WERI-Rb-1 (cell line): ENCODE measurements around the gene ATP23.

Source experiments
- DNase-seq: peaks from one replicate; pipeline ENCODE4 v3.0.0-alpha.2; 2020
- H3K27ac ChIP-seq: fragments of 250-450 bp; sonication (Bioruptor Pico); 2 replicates; pipeline ENCODE4 v1.5.1; 2020; ENCODE audit warnings: mild to moderate bottlenecking, moderate library complexity
- H3K27me3 ChIP-seq: fragments of 250-450 bp; sonication (Bioruptor Pico); 2 replicates; pipeline ENCODE4 v1.5.1; 2021; ENCODE audit warnings: mild to moderate bottlenecking, low read depth, moderate library complexity; ENCODE audit not compliant: insufficient read depth, severe bottlenecking
- H3K36me3 ChIP-seq: fragments of 250-450 bp; sonication (Bioruptor Pico); 2 replicates; pipeline ENCODE4 v1.5.1; 2020; ENCODE audit warnings: mild to moderate bottlenecking, moderate library complexity
- H3K4me3 ChIP-seq: 2 replicates; pipeline ENCODE4 v1.5.1; 2011; ENCODE audit warnings: low read depth, mild to moderate bottlenecking, control low read depth, low read length
- H3K9me3 ChIP-seq: fragments of 250-450 bp; sonication (Bioruptor Pico); 2 replicates; pipeline ENCODE4 v1.5.1; 2021; ENCODE audit warnings: mild to moderate bottlenecking, moderate library complexity; ENCODE audit not compliant: severe bottlenecking
- CTCF ChIP-seq: IDR thresholded peaks from 2 replicates; pipeline ENCODE4 v1.5.1; 2011; ENCODE audit warnings: low read depth, mild to moderate bottlenecking, control low read depth, inconsistent platforms, low read length

ATP23 gene

DNA sequence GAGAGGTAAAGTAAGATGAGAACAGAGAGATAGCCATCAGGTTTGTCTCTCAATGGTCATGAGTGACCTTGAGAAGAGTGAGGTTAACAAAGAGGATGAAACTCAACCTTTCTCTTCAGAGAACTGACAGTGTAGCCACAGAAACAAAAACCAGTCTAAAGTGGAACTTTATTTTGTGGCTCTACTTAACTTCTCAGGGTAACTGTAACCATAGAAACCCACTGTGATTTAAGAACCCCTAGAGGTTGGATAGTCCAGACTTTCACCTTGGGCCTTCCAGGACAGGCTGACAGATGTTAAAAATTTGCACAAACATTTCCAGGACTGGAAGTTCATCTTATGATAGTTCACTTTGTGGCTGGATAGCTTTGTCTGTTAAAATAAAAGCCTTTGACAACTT is 48.5 kb downstream of the ATP23 start:
- H3K9me3 ChIP-seq: no peaks in the 10 kb centered on the region
- no peaks in the 10 kb centered on the region for H3K27me3 ChIP-seq
- no peak for TF ChIP-seq CTCF

GRCh38 chr12:57990241-57990883 is 49.0 kb downstream of the ATP23 start:
- Histone ChIP-seq H3K4me3 (no peak overlapping the region), H3K27me3 (no peaks in the 10 kb centered on the region), H3K9me3 (no peaks in the 10 kb centered on the region), H3K36me3 (no peaks in the 10 kb centered on the region), H3K27ac (no peak overlapping the region)
- no peak for TF ChIP-seq CTCF
- DNase-seq: no peak

More for the DNA sequence above, 48.5 kb downstream of the ATP23 start:
- no peak overlapping the region for H3K4me3 ChIP-seq
- H3K36me3 ChIP-seq: no peaks in the 10 kb centered on the region
- H3K27ac ChIP-seq: no peak overlapping the region
- no peak for DNase-seq

DNA sequence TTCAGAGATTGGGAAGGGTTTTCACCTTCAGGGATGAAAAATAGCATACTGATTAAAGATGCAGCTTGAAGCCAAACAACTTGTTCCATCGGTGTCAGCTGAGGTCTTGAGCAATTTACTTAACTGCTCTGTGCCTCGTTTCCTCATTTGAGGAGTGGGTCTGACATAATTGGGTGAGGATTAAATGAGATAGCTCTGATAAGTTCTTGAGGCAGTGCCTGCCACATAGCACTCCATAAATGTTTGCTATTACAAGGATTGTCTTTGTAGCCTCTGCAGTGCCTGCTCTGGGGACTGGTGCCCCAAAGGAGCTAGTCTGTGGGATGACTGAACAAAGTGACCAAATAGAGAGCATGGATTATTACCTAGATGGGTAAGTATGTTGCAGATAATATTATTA is 50.6 kb downstream of the ATP23 start:
- H3K27ac ChIP-seq: no peak overlapping the region
- TF ChIP-seq CTCF: no peak
- DNase-seq: no peak
- H3K27me3 ChIP-seq: no peaks in the 10 kb centered on the region
- no peaks in the 10 kb centered on the region for H3K36me3 ChIP-seq
- H3K9me3 ChIP-seq: peaks cover 6% of the 10 kb centered on the region
- no peak overlapping the region for H3K4me3 ChIP-seq

DNA sequence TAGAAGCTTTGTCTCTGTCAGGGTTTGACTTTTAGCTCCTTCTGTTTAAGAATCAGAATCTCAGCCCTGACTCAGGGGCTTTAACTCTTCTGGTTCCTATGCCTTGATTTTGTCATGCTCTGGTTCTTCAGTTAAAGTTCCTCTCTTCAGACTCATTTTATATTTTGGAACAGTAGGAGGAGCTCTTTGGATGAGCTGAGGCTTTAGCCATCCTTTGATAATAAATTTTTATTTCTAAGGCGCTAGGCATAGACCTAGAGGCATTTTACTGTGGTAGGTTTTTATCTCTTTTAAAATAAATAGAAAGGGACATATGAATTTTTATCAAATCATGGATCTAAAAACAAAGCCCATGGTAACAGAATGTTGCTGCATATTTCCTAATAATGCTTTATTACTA is 51.7 kb downstream of the ATP23 start:
- Histone ChIP-seq H3K9me3 (peaks cover 13% of the 10 kb centered on the region), H3K4me3 (no peak overlapping the region), H3K36me3 (no peaks in the 10 kb centered on the region), H3K27ac (no peak overlapping the region), H3K27me3 (no peaks in the 10 kb centered on the region)
- TF ChIP-seq CTCF: no peak
- no peak for DNase-seq

GRCh38 chr12:57993834-57994233 is 52.5 kb downstream of the ATP23 start:
- Histone ChIP-seq H3K27me3 (no peaks in the 10 kb centered on the region), H3K4me3 (no peak overlapping the region), H3K36me3 (no peaks in the 10 kb centered on the region), H3K9me3 (peaks cover 13% of the 10 kb centered on the region), H3K27ac (no peak overlapping the region)
- no peak for TF ChIP-seq CTCF
- DNase-seq: no peak

DNA sequence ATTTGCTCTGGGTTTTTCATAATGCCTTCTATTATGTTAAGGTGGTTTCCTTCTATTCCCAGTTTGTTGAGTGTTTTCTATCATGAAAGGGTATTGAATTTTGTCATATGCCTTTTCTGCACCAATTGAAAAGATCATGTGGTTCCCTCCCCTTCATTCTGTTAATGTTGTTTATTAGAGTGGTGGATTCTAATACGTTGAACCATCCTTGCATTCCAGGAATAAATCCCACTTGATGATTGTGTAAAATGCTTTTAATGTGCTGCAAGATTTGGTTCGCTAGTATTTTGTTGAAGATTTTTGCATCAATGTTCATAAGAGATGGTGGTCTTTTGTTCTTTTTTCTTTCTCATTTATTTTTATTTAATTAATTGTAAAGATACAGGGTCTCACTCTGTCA is 55.2 kb downstream of the ATP23 start:
- H3K9me3 ChIP-seq: peaks cover 19% of the 10 kb centered on the region
- H3K27me3 ChIP-seq: no peaks in the 10 kb centered on the region
- no peak overlapping the region for H3K27ac ChIP-seq
- H3K36me3 ChIP-seq: no peaks in the 10 kb centered on the region
- H3K4me3 ChIP-seq: no peak overlapping the region
- no peak for TF ChIP-seq CTCF
- DNase-seq: no peak
